Measurements from ENCODE around the gene IQCN.

- TF ChIP-seq CTCF (IDR thresholded peaks at IDR 0.05 in 8 of 11, conservative IDR thresholded peaks at IDR 0.05 in 3 of 11), result no peak
- TF ChIP-seq POLR2A (IDR thresholded peaks at IDR 0.05), result no peak
- TF ChIP-seq POLR2AphosphoS5 (IDR thresholded peaks at IDR 0.05), result no peak
These were observed 9.1 kb upstream of the IQCN start for GRCh38 chr19:18283338-18283737.

Measured in spleen (tissue), 7 donors.